Breast epithelium (tissue), 3 donors: ENCODE results near the gene CLCA4.

Experiments
- CTCF ChIP-seq, 3 donors: fragments of 450-650 bp; IDR thresholded peaks; one replicate each; pipeline ENCODE4 v1.5.1; 2016 to 2017; ENCODE audit warnings: antibody characterized with exemption in 3 of 3, mild to moderate bottlenecking in 3 of 3, moderate library complexity in 3 of 3
- POLR2A ChIP-seq: fragments of 450-650 bp; IDR thresholded peaks from one replicate; pipeline ENCODE4 v1.6.1; 2016; ENCODE audit warnings: antibody characterized with exemption, mild to moderate bottlenecking, moderate library complexity
- POLR2AphosphoS5 ChIP-seq, 3 donors: sonication (generic); formaldehyde crosslinking; IDR thresholded peaks; one replicate each; pipeline ENCODE4 v1.6.1; 2017; ENCODE audit warnings: antibody characterized with exemption in 3 of 3

DNA sequence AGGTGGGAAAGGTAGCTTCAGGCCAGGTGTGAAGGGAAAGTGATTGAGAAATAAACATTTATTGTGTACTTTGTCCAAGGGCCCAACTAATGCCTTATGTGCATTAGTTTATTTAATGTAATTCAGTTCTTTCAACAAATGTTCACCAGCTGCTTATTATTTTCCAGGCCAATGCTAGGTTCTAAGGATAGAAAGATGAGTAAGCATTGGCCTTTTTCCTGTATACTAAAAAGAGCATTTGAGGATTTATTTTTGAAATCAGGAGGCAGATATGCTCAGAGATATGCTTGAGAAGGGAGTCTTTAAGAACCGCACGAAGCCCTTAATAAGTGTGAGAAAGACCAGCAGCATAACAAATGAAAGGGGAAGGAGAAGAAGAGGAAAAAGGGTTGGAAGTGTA, 46.2 kb upstream of the CLCA4 start:
- TF ChIP-seq CTCF (IDR thresholded peaks at IDR 0.05) = no peak
- no peak for TF ChIP-seq POLR2A
- no peak for TF ChIP-seq POLR2AphosphoS5 (IDR thresholded peaks at IDR 0.05)
